HL-60/S4 (cell line): Measurements from ENCODE around the gene CFAP69.

Source experiments
- in situ Hi-C: fragments of 300-500 bp; cut with MboI; formaldehyde crosslinking; loops from 2 replicates; pipeline ENCODE4 v1.14.3; 2022; ENCODE audit warnings: low sequenced_read_pairs

CFAP69 gene, protein sequence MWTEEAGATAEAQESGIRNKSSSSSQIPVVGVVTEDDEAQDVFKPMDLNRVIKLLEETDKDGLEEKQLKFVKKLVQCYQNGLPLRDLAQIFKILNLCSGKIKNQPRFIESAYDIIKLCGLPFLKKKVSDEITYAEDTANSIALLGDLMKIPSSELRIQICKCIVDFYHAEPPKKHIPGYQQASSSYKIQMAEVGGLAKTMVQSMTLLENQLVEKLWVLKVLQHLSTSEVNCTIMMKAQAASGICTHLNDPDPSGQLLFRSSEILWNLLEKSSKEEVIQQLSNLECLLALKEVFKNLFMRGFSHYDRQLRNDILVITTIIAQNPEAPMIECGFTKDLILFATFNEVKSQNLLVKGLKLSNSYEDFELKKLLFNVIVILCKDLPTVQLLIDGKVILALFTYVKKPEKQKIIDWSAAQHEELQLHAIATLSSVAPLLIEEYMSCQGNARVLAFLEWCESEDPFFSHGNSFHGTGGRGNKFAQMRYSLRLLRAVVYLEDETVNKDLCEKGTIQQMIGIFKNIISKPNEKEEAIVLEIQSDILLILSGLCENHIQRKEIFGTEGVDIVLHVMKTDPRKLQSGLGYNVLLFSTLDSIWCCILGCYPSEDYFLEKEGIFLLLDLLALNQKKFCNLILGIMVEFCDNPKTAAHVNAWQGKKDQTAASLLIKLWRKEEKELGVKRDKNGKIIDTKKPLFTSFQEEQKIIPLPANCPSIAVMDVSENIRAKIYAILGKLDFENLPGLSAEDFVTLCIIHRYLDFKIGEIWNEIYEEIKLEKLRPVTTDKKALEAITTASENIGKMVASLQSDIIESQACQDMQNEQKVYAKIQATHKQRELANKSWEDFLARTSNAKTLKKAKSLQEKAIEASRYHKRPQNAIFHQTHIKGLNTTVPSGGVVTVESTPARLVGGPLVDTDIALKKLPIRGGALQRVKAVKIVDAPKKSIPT

DNA sequence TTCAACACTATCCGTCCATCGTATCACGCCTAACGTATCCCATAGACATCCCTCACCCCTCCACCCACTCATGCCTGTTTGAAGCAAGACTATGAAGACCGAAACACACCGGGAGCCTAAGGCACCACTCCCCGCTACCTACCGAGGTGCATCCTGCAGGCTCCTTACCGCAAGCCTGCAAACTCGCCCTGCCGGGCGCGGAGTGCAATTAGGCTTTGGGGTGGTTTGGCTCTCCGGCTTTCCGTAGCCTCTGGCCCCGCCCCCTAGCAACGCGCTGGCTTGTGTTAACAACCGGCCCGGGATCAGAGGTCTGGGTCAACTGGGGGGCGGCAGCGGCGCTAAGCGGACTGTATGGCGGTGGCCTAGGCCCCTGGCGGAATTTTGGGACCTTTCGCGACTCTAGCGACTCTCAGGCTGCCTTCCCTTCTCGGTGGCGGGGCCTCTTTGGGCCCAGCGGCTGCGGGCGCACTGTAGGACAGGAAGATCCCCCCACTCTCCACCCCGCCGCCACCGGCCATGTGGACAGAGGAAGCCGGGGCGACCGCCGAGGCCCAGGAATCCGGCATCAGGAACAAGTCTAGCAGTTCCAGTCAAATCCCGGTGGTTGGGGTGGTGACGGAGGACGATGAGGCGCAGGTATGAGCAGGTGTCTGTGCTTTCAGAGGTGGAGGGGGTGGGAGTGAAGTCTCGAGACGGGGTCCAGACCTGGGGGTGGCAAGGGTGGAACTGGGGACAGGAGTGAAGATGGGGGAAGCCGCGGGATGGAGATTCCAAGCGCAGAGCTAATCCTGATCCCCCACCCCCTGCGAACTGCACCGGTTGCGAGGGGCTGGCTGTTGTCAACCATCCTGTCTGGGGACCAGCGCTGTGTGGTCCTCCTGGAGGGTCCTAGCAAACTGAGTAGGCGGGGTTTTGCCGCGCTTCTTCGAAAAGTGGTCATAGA is at the start of gene CFAP69:
CFAP69 (plus strand) TSS at position 266 of the 943 bp plus-strand sequence; CDS start at position 517, 251 bp downstream.
- in situ Hi-C loops, result no loop called here

GRCh38 chr7:90201500-90202195 is 43.3 kb upstream of the CFAP69 start:
- in situ Hi-C loops, result no loop called here

DNA sequence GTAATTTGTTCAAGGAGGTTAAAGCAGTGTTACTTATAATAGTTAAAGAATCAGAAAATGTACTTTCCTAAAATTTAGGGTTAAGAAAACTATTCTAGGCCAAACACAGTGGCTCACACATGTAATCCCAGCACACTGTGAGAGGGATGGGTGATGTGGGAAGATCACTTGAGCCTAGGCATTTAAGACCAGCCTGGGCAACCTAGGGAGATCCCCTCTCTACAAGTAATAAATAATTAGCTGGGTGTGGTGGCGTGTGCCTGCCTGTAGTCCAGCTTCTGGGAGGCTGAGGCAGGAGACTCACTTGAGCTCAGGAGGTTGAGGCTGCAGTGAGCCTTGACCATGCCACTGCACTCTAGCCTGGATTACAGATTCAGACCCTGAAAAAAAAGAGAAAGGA is 37.0 kb upstream of the CFAP69 start:
- in situ Hi-C loops, result no loop called here

- in situ Hi-C loops, result no loop called here
Observed at GRCh38 chr7:90209776-90210175, 35.2 kb upstream of the CFAP69 start.

- in situ Hi-C loops, result no loop called here
Observed at GRCh38 chr7:90210475-90210874, 34.5 kb upstream of the CFAP69 start.

DNA sequence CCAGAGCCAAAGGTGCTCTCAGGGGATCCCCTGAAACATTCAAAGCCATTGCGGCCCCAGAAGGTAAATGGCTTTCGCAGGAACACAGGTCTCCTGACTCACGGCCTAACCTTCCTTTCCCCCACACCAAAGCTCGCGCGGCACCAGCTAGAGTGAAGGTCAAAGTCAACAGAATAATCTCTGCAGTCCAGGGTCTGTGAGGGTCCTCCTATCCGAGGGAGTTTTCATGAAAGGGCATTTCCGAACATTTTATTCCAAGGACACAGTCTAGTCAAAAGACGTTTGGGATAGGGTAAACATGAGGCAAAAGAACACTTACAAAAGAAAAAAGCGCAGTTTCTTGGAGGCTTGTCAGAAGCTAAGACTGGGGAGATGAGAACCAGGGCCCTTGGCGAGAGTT is 34.0 kb upstream of the CFAP69 start:
- in situ Hi-C loops, result no loop called here

DNA sequence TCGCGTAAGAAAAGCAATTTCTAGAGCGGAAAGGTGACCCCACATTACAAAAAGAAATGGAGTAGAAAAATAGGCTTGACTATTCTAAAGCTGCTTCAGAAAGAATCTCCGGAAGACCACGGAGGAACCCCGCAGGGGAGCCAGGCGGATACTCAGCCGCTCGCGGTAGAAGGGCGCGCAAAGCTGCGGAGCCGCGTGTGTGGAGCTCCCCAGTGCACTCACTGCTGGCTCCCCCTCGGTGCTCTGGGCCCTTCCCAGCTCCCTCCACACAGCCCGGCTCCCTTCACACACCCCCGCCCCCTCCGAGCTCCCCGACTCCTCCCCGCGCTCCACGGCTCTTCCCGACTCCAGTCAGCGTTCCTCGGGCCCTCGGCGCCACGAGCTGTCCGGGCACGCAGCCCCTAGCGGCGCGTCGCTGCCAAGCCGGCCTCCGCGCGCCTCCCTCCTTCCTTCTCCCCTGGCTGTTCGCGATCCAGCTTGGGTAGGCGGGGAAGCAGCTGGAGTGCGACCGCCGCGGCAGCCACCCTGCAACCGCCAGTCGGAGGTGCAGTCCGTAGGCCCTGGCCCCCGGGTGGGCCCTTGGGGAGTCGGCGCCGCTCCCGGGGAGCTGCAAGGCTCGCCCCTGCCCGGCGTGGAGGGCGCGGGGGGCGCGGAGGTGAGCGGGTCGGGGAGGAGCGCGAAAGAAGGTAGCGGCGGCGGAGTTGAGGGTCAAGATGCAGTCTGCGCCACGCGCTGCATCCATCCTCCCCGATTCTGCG is 33.4 kb upstream of the CFAP69 start, which contains the start of gene STEAP2:
STEAP2 (plus strand) TSS at position 350 of the 758 bp plus-strand sequence. CDS start 13,343 bp downstream, outside the sequence.
- in situ Hi-C loops, result no loop called here

DNA sequence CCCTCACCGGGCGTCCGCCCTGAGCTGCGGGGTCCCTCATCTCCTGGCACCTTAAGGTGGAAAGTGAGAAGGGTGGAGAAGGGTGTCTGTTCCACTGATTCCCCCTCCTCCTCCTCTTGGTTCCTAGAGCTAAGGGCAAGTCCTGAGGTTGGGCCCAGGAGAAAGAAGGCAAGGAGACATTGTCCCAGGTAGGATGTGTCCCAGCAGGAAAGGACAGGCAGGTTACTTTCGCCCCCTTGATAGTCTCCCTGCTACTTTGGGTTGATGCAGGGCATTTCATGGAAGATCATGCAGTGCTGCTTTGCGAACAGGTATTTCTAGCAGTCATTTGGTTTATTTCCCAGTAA is 32.9 kb upstream of the CFAP69 start:
- in situ Hi-C loops, result no loop called here

- in situ Hi-C loops, result no loop called here
Observed at GRCh38 chr7:90213521-90213920, 31.5 kb upstream of the CFAP69 start.

DNA sequence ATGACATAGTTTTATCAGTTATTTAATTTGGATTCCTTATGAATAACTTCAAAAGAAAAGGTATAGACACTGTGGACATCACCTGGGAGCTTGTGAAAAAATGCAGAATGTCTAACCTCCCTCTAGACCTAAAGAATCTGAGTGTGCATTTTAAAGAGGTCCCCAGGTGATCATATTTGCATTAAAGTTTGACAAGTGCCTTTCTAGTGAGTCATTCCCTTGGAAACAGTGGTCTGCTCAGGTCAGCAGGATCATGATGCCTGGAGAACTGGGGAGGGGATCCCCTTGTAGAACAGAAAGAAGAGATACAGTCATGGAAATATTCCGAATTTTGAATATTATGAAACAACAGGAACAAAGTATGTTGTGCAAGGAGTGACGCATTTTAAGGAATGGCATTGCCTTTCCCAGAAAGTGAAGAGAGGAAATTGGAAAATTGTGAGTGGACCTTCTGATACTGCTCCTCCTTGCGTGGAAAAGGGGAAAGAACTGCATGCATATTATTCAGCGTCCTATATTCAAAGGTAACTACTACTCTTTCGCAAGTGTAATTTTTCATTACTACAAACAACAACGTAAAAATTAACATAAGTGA is 28.8 kb upstream of the CFAP69 start:
- in situ Hi-C loops, result no loop called here

- in situ Hi-C loops, result no loop called here
Observed at GRCh38 chr7:90216771-90217170, 28.2 kb upstream of the CFAP69 start.

DNA sequence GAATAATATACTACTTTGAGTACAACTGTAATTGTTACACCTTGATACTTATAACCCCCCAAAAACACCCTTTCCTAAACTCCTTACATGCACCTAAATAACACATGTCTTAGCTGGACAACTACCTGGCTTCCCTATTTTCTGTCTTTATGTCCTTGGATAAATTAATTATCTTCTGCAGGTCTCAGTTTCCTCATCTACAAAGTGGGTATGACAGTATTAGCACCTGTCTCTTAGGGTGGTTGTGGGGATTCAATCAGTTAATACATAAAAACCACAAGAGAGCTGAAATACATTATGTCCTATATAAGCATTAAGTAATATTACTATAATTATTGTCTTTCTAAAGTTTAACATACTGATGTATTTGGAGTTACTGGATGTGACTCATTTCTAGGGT is 22.6 kb upstream of the CFAP69 start:
- in situ Hi-C loops, result no loop called here

DNA sequence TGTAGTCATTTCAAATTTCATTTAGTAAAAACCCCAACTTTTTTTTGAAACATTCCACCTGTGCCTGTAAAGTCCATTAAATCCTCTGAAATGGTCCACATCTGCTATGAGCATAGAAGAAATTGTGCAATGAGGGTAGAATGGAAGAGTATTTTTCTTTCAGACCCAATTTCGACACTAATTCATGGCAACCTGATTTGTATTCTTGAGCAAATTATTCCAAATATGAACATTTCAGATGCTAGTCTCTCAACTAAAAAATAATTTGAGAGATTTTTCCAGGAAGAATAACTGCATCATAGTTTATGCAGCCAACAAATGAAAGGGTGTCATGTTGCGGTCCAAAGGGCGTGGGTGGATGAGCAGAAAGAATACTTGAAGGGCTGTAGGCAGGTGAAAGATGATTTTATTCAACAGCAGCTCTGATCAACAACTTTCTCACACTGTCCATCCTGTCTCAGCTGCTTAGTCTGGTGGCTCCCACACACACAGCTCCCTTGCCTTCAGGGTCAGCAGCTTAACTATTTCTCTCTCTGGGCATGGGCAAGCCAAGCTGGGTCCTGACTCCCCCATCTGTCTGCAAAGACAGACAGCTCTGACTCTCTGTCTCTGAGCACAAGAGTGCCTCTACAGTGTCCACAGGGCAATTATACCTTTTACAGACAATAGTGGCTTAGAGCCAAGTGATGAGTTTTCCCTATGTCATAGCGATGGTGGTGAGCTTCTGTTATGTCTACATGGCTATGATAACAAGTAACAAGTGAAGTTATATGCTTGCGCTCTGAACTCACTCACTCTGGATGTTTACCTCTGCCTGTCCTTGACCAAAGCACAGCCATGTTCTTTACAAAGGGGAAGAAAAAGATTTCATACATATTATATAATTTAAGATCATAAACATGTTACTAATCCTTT is 21.9 kb upstream of the CFAP69 start:
- in situ Hi-C loops, result no loop called here

GRCh38 chr7:90224195-90224594 is 20.8 kb upstream of the CFAP69 start:
- in situ Hi-C loops, result no loop called here

GRCh38 chr7:90225181-90225580 is 19.8 kb upstream of the CFAP69 start:
- in situ Hi-C loops, result no loop called here

DNA sequence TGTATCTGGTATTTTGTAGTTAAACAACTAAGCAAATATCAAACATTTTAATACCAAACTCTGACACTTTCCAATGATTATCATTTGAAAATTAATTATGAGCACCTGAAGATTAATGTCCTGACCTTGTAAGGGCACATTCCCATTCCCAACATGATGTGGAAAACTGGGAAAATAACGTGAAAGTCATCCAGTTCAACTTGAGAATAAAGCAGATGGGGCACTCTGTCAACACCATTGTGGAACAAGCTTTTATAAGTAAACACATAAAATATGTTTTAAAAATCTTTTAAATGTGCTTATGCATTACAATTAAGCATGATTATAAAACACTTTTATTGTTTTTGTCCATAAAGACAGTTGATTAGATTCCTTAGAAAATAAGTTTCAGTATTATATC is 19.4 kb upstream of the CFAP69 start:
- in situ Hi-C loops, result no loop called here

GRCh38 chr7:90227259-90227658 is 17.7 kb upstream of the CFAP69 start:
- in situ Hi-C loops, result no loop called here

DNA sequence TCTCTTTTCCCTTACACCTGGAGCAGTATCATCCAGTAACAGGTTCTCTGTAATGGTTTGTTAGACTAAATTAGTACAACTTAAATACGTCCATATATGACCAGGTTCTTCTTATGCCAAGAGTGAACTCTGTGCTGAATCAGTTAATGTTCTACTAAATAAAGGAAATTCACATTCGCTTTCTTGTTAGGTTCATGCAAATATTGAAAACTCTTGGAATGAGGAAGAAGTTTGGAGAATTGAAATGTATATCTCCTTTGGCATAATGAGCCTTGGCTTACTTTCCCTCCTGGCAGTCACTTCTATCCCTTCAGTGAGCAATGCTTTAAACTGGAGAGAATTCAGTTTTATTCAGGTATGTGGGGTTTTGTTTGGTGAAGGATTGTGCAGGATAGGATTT is 15.3 kb upstream of the CFAP69 start:
- in situ Hi-C loops, result no loop called here
